Thyroid gland (tissue), 4 donors: Measurements from ENCODE around the gene MACROD1. TPM values are rescaled to one million over a fixed set of nuclear protein-coding genes. Genes with fewer than 3 reads are reported as not detected.

ENCODE experiments used
- DNase-seq, 2 donors: peaks; one replicate each; pipeline ENCODE4 v3.0.0-alpha.2; 2019
- H3K27ac ChIP-seq, 3 donors: fragments of 200-600 bp; sonication (generic); 1 replicate in 2 of 3; 2 replicates in 1 of 3; pipeline ENCODE4 v1.5.1; 2016 to 2019; ENCODE audit warnings: mild to moderate bottlenecking in 1 of 3, moderate library complexity in 1 of 3
- H3K27me3 ChIP-seq: fragments of 200-600 bp; sonication (generic); one replicate; pipeline ENCODE4 v1.5.1; 2019
- H3K36me3 ChIP-seq, 2 donors: fragments of 200-600 bp; sonication (generic); one replicate each; pipeline ENCODE4 v1.5.1; 2016 to 2019
- H3K4me1 ChIP-seq, 2 donors: fragments of 200-600 bp; sonication (generic); one replicate each; pipeline ENCODE4 v1.5.1; 2017 to 2019
- H3K4me3 ChIP-seq, 3 donors: fragments of 200-600 bp; sonication (generic); replicated peaks in 1 of 3; 1 replicate in 2 of 3; 2 replicates in 1 of 3; pipeline ENCODE4 v1.5.1; 2016; ENCODE audit warnings: mild to moderate bottlenecking in 1 of 3
- H3K9me3 ChIP-seq: fragments of 200-600 bp; sonication (generic); one replicate; pipeline ENCODE4 v1.5.1; 2017
- CTCF ChIP-seq, 6 experiments: fragments of 200-600 bp in 3 of 6; fragments of 450-650 bp in 3 of 6; sonication (generic) in 3 of 6; IDR thresholded peaks; one replicate each; pipeline ENCODE4 v1.5.1; 2016 to 2019; ENCODE audit warnings: antibody characterized with exemption in 6 of 6, mild to moderate bottlenecking in 2 of 6, inconsistent platforms in 1 of 6, moderate library complexity in 1 of 6
- POLR2A ChIP-seq, 2 donors: fragments of 450-650 bp; IDR thresholded peaks; one replicate each; pipeline ENCODE4 v1.6.1; 2017; ENCODE audit warnings: antibody characterized with exemption in 2 of 2, mild to moderate bottlenecking in 2 of 2, moderate library complexity in 1 of 2
- WGBS, 2 donors: methylation state at CpG; one replicate each; pipeline ENCODE4 v1.1.5; 2017; 5-methylcytosine and 5-hydroxymethylcytosine counted together
- intact Hi-C: fragments of 100-400 bp; cut with DNase I; formaldehyde crosslinking; loops from one replicate; pipeline ENCODE4 v1.15.1; 2023
- total RNA-seq, 4 donors: library from RNA; depleted of rRNA; stranded (reverse); fragments of >200 nt; gene quantifications; one replicate each; pipeline ENCODE4 v1.2.3, GENCODE V29; 2016

The MACROD1 gene
- total RNA-seq, 4 donors from 2014 or later: 62.5 to 89.5 (median 70.0) TPM

DNA sequence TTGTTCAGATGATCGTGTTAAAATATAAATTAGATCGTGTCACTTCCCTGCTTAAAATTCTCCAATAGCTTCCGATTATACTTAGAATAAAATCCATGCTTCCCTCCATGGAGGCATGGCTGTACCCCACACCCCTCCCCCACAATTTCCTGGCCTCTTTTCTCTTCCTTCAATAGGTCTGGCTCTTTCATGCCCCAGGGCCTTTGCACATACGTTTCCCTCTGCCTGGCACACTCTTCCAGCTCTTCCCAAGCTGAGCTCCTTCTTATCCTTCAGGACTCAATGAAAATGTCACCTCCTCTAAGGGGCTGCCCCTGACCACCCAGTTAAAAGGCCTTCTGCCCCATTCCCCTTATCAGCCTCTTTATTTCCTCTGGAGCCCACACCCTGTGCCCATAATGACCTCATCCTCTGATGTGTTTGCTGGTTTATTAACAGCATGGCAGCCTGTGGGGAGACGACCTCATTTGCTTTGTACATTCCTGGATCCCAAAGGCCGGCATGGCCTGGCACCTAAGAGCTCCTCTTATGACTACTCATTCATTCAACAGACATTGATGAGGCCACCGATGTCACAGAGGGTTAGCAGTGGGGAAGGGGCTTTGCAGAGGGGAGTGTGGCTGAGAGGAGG, 139.2 kb downstream of the MACROD1 start:
- no peak overlapping the region for H3K4me3 ChIP-seq
- no peaks in the 10 kb centered on the region for H3K27me3 ChIP-seq
- no peaks in the 10 kb centered on the region for H3K9me3 ChIP-seq
- intact Hi-C loops: no loop called here
- TF ChIP-seq POLR2A (IDR thresholded peaks at IDR 0.05) (no peak), CTCF (IDR thresholded peaks at IDR 0.05) (no peak)
- H3K27ac ChIP-seq: no peak overlapping the region
- WGBS, 2 donors: 78 to 89% methylated on average over 7 of the region's 7 CpGs
- DNase-seq: no peak
- no peaks in the 10 kb centered on the region for H3K36me3 ChIP-seq
- H3K4me1 ChIP-seq: peaks cover 25% of the 10 kb centered on the region in 2 donors

GRCh38 chr11:64025205-64025604, 140.7 kb downstream of the MACROD1 start:
- 81 to 87% methylated on average over 3 to 4 of the region's 4 CpGs for WGBS, 2 donors
- intact Hi-C loops: no loop called here
- no peak for DNase-seq
- Histone ChIP-seq H3K27ac (no peak overlapping the region), H3K27me3 (no peaks in the 10 kb centered on the region), H3K4me3 (no peak overlapping the region), H3K4me1 (peaks cover 14 to 16% of the 10 kb centered on the region in 2 donors), H3K36me3 (no peaks in the 10 kb centered on the region), H3K9me3 (no peaks in the 10 kb centered on the region)
- TF ChIP-seq CTCF (IDR thresholded peaks at IDR 0.05) (no peak), POLR2A (IDR thresholded peaks at IDR 0.05) (no peak)

DNA sequence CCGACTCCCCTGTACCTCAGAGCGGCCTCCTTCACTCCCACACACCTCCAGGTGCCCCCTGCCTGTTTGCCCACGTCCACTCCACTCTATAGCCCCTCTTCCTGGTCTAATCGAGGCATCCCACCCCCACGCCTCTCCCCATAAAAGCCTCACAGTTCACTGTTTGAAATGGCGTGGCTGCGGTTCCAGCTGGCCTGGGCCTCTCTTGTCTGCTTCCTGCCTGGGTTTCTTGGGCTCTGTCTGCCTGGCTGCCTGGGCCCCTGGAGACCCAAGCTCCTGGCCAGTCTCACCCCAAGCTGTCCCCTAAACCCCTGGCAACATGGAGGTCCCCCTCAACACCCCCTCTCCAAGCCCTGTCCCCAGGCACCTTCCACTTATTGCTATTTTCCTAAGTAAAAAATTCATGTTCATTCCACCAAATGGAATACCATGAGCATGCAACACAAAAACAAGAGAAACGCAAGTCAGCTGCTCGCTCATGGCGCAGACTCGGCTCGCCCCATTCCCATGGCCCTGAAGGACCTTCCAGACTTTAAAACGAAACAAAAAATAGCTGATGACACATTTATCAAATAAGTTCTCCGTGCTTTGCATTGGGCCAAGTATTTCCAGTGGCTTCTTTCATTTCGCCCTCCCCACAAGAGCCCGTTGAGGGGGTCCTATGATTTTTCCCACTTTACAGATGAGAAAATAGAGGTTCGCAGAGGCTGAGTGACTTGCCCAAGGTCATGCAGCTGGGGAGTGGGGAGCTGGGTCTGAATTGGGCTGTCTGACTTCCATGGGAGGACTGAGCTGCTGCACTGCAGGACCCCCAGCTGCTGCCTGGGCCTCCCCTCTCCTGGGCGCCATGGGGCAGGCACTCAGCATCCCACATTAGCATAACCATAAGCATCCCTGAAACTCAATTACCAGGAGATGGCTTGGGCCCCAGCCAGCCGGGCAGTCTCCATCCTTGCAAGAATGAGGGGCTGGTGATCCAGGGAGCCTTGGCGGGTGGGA, 141.9 kb downstream of the MACROD1 start:
- no peak for DNase-seq
- no peaks in the 10 kb centered on the region for H3K27me3 ChIP-seq
- H3K4me1 ChIP-seq: peaks cover 18 to 22% of the 10 kb centered on the region in 2 donors
- no peaks in the 10 kb centered on the region for H3K9me3 ChIP-seq
- H3K4me3 ChIP-seq: no peak overlapping the region
- 88 to 89% methylated on average over 20 of the region's 20 CpGs for WGBS, 2 donors
- TF ChIP-seq CTCF (IDR thresholded peaks at IDR 0.05) (no peak), POLR2A (IDR thresholded peaks at IDR 0.05) (no peak)
- H3K36me3 ChIP-seq: no peaks in the 10 kb centered on the region
- peak overlapping the region in 1 of 3 donors; percentile 3 for H3K27ac ChIP-seq
- intact Hi-C loops: no loop called here

- no peaks in the 10 kb centered on the region for H3K36me3 ChIP-seq
- intact Hi-C loops: no loop called here
- TF ChIP-seq POLR2A (IDR thresholded peaks at IDR 0.05) (no peak), CTCF (IDR thresholded peaks at IDR 0.05) (no peak)
- DNase-seq: no peak
- H3K27ac ChIP-seq: no peak overlapping the region
- 87 to 88% methylated on average over 14 of the region's 14 CpGs for WGBS, 2 donors
- no peaks in the 10 kb centered on the region for H3K9me3 ChIP-seq
- peaks cover 6 to 19% of the 10 kb centered on the region in 2 donors for H3K4me1 ChIP-seq
- no peak overlapping the region for H3K4me3 ChIP-seq
- no peaks in the 10 kb centered on the region for H3K27me3 ChIP-seq
These were observed 143.7 kb downstream of the MACROD1 start for GRCh38 chr11:64022125-64022784.
